ENCODE results near the gene MRPL27.
"Not testable (repeated sequence)": the region's sequence is repeated elsewhere in the genome, so short reads cannot be mapped to it uniquely, and the experiment has no call there.

The MRPL27 gene

DNA sequence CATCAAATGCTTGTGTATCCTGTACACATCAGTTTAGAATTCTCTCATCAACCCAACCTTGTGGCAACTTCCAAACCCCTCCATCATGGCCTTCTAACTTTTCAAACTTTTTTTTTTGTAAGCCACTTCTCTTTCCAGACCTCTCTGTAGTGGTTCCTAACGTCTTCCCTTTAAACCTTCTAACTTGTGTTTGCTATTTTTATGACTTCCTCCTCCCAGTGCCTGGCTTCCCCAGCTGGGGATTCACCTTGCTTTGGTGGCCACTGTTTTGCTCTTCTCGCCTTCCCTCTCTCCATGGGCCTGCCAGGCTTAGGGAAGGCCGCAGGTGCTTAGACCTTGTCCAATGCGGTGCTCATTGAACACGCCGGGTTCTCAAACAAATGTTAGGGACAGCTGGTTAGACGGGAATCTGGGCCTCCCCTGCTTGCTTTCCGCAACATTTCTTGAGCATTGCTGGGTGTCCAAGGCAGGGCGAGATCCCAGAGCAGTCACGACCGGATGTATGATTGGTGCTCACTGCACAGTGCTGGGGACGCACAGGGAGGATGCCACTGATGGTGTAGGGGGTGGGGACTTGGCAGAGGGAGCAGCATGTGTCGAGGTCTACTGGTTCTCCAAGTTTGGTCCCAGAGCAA, 28.1 kb downstream of the MRPL27 start:
- peak in 1 of 3 experiments; percentile 49 for DNase-seq

DNA sequence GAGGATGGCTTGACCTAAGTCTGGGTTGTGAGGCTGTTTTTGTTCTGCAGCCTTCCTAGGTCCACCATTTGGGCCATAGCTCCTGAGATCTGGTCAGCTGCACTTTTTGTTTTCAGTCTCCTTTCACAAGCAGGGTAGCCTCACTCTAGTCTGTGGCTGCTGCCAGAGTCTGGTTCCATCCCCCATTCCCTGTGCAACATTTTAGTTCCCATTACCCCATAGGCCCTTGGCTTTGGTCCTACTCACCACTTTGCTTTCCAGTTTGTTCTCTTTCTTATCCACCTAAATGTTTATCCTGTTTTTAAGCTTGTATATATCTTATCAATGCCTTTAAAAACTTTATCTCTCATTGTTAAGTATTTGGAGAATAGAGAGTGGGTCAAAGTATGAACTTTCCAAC, 33.6 kb downstream of the MRPL27 start:
- no peak for DNase-seq

DNA sequence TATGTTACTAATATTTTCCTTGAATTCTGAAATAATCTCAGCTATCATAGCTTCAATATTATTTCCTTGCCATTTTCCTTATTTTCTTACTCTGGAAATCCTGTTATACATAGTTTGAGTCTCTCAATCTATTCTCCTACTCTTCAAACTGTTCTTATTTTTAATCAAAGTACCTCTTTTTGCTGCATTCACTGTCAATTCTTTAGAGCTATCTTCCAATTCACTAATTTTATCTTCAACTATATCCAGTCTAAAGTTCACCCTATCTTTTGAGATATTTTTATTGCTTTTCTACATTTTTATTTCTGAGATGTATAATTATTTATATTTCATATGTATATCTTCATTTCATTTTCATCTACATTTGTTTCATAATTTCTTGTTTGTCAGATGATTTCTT, 34.3 kb downstream of the MRPL27 start:
- DNase-seq, result no peak

DNA sequence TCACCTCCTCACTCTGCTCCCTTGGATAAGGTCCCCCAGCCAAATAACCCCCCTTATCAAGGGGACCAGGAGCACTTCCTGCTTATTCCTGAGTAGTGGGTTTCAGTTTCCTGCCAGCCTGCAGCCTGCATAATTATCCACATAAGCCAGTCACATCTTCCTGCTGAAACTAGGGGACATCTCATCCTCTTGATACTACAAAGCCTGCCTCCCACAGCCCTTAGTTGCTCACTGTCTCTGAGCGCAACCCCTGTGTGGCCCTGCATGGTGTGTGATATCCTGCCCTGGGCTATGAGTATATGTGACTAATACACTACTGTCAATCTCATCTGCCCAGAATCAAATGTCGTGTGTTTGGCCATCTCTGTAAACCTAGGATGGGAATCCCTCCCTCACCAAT, 35.0 kb downstream of the MRPL27 start:
- no peak for DNase-seq

DNA sequence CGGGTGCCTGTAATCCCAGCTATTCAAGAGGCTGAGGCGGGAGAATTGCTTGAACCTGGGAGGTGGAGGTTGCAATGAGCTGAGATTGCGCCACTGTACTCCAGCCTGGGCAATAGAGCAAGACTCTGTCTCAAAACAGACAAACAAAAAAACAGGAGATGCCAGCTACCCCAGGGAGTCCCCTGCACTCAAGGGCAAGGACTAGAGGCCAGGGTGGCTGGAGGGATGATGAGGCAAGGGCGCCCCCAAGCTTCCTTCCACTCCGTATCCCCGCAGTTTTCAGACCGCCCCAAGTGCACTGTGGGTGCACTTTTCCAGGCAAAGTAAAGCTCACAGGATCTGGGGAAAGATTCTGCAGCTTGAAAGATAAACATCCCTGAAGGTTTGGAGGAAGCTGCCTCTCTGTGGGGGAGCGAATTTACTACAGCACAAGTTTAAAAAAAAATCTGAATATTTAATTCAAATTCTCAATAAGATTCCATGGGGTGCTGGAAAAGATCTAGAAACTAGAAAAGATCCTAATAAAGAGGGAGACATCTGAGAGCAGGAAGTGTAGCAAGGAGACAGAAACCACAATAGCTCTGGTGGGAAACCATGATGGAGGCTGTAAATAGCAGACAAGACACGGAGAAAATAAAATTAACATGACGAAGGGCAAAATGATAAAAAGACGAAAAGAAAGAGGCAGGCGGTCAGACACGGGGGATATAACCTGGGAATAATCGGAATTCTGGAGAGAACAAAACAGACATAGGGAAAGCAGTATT, 39.5 kb downstream of the MRPL27 start:
- not testable (repeated sequence) for DNase-seq

DNA sequence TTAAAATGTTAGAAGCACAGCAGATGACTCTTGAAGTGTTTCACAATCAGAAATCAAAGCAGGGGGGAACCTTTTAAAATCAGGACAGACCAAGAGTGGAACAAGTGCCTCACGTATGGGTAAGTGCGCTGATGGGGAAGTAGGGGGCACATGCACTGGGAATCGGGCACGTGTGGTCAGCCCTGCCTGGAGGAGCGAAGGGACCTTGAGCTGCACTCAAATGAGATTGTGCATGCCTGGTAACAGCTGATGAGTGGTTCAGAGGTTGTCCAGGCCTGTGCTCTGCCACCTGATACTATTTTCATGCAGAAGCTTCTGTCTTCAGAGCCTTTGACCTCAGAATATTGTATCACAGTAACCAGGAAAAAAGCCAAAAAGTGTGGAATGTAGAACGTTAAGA, 40.8 kb downstream of the MRPL27 start:
- no peak for DNase-seq

DNA sequence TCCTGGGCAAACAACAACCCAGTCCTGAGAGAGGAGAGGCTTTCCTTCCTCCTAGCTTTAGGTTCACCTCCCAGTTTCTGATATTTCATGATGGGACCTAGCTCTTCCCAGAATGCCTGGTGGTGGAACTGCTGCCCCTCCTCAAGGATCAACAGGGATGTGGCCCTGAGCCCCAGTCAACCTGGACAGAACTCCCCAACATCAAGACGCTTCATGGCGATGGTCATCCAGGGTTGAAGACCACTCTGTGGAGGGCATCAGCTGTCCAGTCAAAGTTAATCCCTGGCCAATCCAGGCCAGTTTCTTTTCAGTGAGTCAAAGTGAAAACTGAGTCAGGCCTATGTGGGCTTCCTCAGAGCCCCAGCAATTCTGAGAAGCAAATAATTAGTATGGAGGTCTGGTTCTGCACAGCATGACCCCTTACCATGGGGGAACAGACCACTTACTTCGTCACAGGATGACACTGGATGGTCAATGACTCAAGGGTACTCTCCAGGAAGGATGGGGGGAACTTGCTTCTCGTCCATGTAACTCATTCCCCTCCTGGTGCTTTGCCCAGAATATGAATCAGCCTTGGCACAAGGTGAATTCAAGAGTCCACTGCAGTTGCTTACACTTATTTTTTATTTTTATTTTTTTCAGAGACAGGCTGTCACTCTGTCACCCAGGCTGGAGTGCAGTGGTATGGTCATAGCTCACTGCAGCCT, 41.7 kb downstream of the MRPL27 start:
- no peak for DNase-seq

DNA sequence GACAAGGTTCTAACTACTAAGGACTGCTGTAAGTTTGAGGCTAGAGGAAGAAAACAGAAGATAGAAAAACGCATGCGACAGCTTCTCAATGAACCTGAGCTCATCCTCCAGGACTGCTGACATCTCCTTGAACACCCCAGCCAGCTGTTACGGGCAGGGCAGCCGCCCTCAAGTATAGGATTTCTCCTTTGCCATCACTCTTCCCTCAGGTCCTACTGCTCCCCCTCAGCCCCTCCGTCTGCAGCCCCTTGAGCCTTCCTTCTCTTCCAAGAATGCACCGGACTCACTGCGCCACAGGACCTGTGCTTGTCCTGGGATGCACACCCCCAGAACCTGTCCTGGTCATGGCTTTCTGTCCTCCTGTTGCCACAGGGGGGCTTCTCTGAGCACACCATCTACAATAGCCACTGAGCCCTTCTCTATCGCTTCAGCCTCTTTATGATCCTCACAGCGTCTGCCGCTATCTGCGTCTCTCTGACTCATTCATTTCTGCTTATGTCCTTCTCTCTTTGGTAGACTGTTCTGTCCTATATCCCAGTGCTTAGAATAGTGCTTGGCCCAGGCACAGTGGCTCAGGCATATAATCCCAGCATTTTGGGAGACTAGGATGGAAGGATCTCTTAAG, 42.7 kb downstream of the MRPL27 start:
- DNase-seq, result no peak

DNA sequence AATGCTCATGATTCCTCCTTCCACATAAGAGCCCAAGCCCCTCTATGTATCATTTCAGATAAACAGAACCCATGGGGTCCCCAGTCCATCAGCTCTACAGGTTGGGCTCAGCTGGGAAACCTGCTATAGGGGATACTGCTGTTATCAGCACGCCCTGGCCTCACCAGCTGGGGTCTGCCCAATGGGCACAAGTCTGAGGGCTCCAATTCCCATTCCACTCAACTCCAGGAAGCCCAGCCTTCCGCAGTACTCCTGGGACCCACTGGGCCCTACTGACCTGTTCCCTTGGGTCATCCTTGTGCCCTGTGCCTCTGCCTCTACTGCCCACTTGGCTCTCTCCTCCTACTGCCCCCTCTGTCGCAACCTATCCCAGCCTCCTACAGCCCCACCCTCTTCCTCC, 43.3 kb downstream of the MRPL27 start:
- no peak for DNase-seq

DNA sequence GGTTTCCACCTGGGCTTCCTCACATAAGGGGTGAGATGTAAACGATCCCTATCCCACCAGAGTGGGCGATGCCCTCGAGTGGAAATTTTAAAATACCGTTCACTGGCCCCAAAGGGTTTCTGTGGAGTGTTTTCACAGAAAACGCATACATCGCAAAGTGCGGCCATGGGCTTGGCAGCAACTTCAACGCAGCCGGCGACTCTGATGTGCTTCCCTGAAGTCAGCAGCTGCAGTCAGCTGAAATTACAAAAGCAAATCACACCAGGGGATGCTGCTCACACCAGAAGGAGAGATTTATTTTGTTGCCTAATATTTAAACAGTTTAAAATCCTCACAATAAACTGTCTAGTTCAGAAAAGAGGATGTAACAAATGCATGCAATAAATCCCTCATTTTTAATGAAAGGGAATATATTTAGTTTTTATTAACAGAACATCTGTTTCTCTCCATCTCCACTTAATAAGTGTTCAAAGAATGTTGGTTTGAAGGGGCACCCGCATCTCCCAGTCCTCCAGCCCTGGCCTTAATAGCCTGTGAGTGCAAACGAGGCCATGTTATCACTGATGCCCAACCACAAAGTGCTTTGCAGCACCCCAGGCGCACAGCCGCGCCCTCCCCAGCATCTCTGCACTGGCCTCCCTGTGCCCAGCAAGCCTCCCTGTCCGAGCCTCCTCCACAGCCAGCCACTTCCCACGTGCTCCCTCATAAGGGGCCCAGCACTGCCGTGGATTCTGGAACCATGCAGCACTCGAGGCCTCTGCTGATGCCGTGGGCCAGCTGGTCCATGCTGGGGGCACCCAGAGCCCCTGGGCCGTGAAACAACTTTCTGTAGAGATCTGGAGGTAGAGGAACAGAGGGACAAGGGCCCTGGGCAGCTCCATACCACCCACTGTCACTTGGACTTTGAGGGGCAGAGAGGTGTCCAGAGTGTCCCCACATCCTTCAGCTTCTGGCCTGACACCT, 44.3 kb downstream of the MRPL27 start:
- DNase-seq, result peak; percentile 5 to 56 (median 24)

DNA sequence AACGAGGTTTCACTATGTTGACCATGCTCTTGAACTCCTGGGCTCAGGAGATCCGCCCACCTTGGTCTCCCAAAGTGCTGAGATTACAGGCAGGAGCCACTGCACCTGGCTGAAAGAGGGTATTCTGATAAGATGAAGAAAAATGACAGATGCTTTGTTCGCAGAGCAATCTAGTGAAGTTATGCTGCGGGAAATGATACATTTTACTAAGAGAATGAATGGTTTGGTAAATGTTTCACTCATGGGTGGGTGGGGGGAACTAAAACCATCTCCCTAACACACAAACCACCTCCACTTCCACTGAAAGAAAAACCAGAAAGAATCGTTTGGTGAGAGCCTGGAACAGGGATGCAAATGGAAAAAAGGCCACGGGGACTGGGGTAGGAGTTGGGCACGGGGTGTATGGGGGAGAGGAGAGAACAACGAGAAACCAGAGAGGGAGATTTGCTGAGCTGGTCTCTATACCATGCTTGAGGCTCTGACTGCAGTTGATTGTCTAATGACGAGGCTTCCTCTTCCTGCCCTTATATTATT, 46.1 kb downstream of the MRPL27 start:
- DNase-seq, result no peak

DNA sequence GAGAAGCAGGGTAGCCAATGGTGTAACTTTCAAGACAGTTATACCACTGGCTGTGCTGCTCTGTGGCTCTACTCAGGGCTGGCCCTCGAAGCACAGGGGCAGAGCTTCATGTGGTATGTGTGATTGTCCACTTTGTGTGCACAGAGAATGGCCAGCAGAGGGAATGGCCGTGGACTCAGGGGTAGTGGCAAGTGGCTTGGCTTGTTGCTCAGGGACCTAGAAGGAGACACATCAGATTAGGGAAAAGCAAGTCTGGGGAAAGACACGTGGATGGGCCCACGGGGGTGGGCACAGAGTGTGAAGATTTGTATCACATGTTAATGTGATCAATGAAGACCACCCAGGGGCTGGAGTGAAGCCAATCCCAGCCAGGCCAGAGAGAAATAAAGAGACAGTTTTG, 47.1 kb downstream of the MRPL27 start:
- no peak for DNase-seq

DNA sequence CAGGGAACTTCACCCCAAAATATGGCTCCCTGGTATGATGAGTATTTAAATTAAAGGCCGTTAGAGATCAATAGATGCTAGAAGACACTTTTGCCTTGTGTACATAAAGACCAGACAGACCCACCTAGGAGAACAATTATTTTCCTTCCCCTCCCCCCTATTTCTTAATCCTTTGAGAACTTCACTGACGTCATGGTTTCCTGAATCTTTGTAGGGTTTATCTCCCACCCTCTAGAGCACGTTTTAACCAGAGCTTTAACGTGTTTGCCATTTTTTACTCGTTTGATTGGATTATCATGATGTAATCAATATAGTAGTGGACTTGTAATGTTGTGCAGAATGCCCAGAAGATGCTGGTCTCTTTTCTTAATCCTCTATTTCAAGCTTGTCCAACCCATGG, 49.9 kb downstream of the MRPL27 start:
- no peak for DNase-seq

DNA sequence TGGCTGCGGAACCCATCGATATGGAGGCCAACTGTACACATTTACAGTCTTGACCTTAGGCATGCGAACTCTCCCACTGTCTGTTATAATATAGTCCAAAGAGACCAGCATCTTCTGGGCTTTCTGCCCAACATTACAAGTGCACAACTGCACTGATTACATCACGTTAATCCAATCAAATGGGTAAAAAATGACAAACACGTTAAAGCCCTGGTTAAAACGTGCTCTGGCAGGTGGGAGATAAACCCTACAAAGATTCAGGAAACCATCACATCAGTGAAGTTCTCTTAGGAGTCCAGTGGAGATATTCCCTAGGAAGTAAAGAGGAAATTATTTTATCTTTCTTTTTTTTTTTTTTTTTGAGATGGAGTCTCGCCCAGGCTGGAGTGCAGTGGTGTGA, 50.7 kb downstream of the MRPL27 start:
- no peak for DNase-seq

DNA sequence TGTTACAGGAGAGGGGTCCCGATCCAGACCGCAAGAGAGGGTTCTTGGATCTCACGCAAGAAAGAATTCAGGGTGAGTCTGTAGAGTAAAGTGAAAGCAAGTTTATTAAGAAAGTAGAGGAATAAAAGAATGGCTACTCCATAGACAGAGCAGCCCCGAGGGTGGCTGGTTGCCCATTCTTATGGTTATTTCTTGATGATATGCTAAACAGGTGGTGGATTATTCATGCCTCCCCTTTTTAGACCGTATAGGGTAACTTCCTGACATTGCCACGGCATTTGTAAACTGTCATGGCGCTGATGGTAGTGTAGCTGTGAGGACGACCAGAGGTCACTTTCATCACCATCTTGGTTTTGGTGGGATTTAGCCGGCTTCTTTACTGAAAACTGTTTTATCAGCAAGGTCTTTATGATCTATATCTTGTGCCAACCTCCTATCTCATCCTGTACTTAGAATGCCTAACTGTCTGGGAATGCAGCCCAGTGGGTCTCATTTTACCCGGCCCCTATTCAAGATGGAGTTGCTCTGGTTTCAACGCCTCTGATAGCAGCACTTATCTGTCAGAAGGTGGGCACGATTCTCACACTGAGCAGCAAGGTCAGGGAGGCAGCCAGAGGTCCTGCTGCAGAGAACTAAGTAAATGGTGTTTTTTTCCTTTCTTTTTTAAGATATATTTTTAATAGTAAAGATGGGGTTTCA, 53.5 kb downstream of the MRPL27 start:
- no peak for DNase-seq

DNA sequence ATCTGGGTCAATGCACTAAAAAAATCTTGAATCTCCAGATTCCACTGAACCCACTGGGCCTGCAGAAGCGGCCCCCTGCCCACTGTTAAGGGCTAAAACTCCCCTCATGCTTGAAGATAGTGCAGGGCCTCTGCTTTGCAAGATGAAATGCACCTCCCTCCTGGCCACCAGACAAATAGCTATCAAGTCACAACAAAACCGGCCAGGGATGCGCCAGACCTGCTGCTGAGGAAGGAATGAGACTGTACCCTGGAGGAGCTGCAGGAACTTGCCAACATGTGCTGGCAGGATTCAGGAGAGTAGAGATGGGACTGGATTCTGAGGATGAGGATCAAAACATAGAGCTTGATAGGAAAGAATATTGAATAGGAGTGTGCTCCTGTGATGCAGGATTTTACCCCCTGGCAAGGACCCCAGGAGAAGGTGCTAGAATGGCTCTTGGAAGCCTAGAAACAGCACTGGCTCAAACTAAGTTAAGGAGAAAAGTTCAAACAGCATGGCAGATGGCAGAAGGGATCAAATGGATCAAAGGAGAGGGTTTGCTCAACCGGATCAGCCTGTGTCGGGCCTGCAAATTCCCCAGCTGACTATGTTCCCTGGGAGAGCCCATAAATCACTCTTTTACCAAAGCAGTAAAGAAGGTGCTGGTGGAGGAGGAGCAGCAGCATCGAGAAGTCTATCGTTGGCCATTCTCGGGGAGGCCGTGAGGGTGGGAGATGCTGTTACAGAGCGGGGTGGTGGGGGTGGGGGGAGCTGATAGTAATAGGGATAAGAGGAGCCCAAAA, 54.3 kb downstream of the MRPL27 start:
- no peak for DNase-seq
